Epithelial cell of proximal tubule (primary cell): ENCODE measurements around the gene HRK. TPM values are rescaled to one million over a fixed set of nuclear protein-coding genes. Genes with fewer than 3 reads are reported as not detected.

Experiments
- DNase-seq: peaks from one replicate; pipeline ENCODE4 v3.0.0-alpha.2; 2011; ENCODE audit warnings: low read depth
- H3K4me3 ChIP-seq: 2 replicates; pipeline ENCODE4 v1.5.1; 2011; ENCODE audit warnings: low read depth, mild to moderate bottlenecking, low read length
- CTCF ChIP-seq: conservative IDR thresholded peaks from 2 replicates; pipeline ENCODE4 v1.5.1; 2012; ENCODE audit warnings: low read depth, mild to moderate bottlenecking, low read length
- total RNA-seq: library from RNA; depleted of rRNA; stranded (reverse); fragments of >200 nt; gene quantifications from 2 replicates; pipeline ENCODE4 v1.2.3, GENCODE V29; 2015

HRK gene
- total RNA-seq, 1 donor from 2014 or later = not detected

GRCh38 chr12:116887897-116888296 is 6.7 kb upstream of the HRK start:
- DNase-seq = no peak
- no peak overlapping the region for H3K4me3 ChIP-seq
- TF ChIP-seq CTCF = no peak

GRCh38 chr12:116887244-116887643 is 6.0 kb upstream of the HRK start:
- H3K4me3 ChIP-seq = no peak overlapping the region
- no peak for TF ChIP-seq CTCF
- no peak for DNase-seq

- H3K4me3 ChIP-seq = no peak overlapping the region
- no peak for DNase-seq
- TF ChIP-seq CTCF = no peak
Observed at GRCh38 chr12:116885491-116885890, 4.2 kb upstream of the HRK start.

GRCh38 chr12:116884871-116885270 is 3.6 kb upstream of the HRK start:
- DNase-seq = no peak
- H3K4me3 ChIP-seq = no peak overlapping the region
- TF ChIP-seq CTCF = no peak

GRCh38 chr12:116882742-116883141 is 1.5 kb upstream of the HRK start:
- peak; percentile 33 for TF ChIP-seq CTCF
- H3K4me3 ChIP-seq = no peak overlapping the region
- no peak for DNase-seq

- no peak overlapping the region for H3K4me3 ChIP-seq
- no peak for TF ChIP-seq CTCF
- no peak for DNase-seq
Observed at GRCh38 chr12:116881877-116882507, 751 bp upstream of the HRK start.

GRCh38 chr12:116880817-116881324 is 370 bp downstream of the HRK start:
- TF ChIP-seq CTCF = no peak
- no peak for DNase-seq
- peak overlapping the region; percentile 27 for H3K4me3 ChIP-seq
